Gastrocnemius medialis (tissue), 4 donors: ENCODE measurements around the gene OSBP2.

ENCODE experiments used
- CTCF ChIP-seq, 5 experiments: fragments of 450-650 bp in 3 of 5; fragments of 200-600 bp in 2 of 5; sonication (generic) in 2 of 5; IDR thresholded peaks in 4 of 5; conservative IDR thresholded peaks in 1 of 5; 1 replicate in 4 of 5; 2 replicates in 1 of 5; pipeline ENCODE4 v1.5.1; 2016 to 2019; ENCODE audit warnings: antibody characterized with exemption in 5 of 5, mild to moderate bottlenecking in 3 of 5, moderate library complexity in 3 of 5
- POLR2A ChIP-seq, 2 donors: fragments of 450-650 bp; IDR thresholded peaks; one replicate each; pipeline ENCODE4 v1.6.1; 2017; ENCODE audit warnings: antibody characterized with exemption in 2 of 2, mild to moderate bottlenecking in 2 of 2, moderate library complexity in 2 of 2

DNA sequence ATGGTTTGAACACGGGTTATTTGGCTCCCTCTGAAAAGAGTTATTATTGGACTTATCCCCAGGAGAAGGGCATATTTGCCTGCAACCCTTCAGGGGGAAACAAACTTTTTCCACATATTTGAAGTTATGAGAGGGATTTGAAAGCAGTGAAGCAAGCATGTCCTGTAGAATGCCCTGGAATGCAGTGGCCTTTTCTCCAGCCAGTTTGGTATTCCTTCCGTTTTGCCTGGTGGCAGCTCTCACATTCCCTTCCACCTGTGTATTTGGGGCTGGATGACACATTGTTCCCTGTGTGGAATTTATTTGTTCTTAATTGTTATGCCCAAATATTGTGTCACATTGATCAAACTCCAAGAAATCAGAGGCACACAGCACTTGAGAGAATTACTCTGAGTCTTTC, 59.0 kb downstream of the OSBP2 start:
- TF ChIP-seq CTCF (IDR thresholded peaks at IDR 0.05 in 4 of 5, conservative IDR thresholded peaks at IDR 0.05 in 1 of 5) (no peak), POLR2A (IDR thresholded peaks at IDR 0.05) (no peak)
